Spleen (tissue), 11 donors: ENCODE data around the gene PRKG1. TPM values are rescaled to one million over a fixed set of nuclear protein-coding genes. Genes with fewer than 3 reads are reported as not detected.

Experiments used
- DNase-seq: peaks from one replicate; pipeline ENCODE4 v3.0.0-alpha.2; 2020
- H3K27ac ChIP-seq, 8 donors: fragments of 200-600 bp; sonication (generic) in 7 of 8; 1 replicate in 4 of 8; 2 replicates in 4 of 8; pipeline versions ENCODE4 v1.5.0 to v1.8.0; 2016 to 2021; ENCODE audit warnings: inconsistent platforms in 4 of 8, mild to moderate bottlenecking in 4 of 8, moderate library complexity in 1 of 8
- H3K27me3 ChIP-seq, 7 donors: fragments of 200-600 bp; sonication (generic) in 6 of 7; replicated peaks in 1 of 7; 1 replicate in 4 of 7; 2 replicates in 3 of 7; pipeline versions ENCODE4 v1.5.0 to v1.8.0; 2016 to 2021; ENCODE audit warnings: inconsistent platforms in 3 of 7, mild to moderate bottlenecking in 1 of 7
- H3K36me3 ChIP-seq, 6 donors: fragments of 200-600 bp; sonication (generic) in 5 of 6; 1 replicate in 4 of 6; 2 replicates in 2 of 6; pipeline versions ENCODE4 v1.5.0 to v1.8.0; 2016 to 2021; ENCODE audit warnings: inconsistent platforms in 2 of 6
- H3K4me1 ChIP-seq, 6 donors: fragments of 200-600 bp; sonication (generic) in 5 of 6; 1 replicate in 3 of 6; 2 replicates in 3 of 6; pipeline versions ENCODE4 v1.5.0 to v1.8.0; 2016 to 2021; ENCODE audit warnings: inconsistent platforms in 3 of 6
- H3K4me3 ChIP-seq, 8 donors: fragments of 200-600 bp; sonication (generic) in 7 of 8; 1 replicate in 4 of 8; 2 replicates in 4 of 8; pipeline versions ENCODE4 v1.5.0 to v1.8.0; 2016 to 2021; ENCODE audit warnings: inconsistent platforms in 4 of 8, mild to moderate bottlenecking in 4 of 8, moderate library complexity in 2 of 8
- H3K9me3 ChIP-seq, 8 donors: fragments of 200-600 bp; sonication (generic) in 7 of 8; 1 replicate in 4 of 8; 2 replicates in 4 of 8; pipeline versions ENCODE4 v1.5.0 to v1.8.0; 2016 to 2021; ENCODE audit warnings: inconsistent platforms in 4 of 8
- CTCF ChIP-seq, 11 experiments: fragments of 200-600 bp in 7 of 11; fragments of 450-650 bp in 4 of 11; sonication (generic) in 4 of 11; IDR thresholded peaks in 8 of 11; conservative IDR thresholded peaks in 3 of 11; 1 replicate in 7 of 11; 2 replicates in 4 of 11; pipeline versions ENCODE4 v1.4.0 to v1.8.0; 2016 to 2021; ENCODE audit warnings: antibody characterized with exemption in 11 of 11, inconsistent platforms in 4 of 11, mild to moderate bottlenecking in 1 of 11
- POLR2A ChIP-seq, 3 donors: fragments of 450-650 bp; IDR thresholded peaks; one replicate each; pipeline ENCODE4 v1.5.1; 2017; ENCODE audit warnings: antibody characterized with exemption in 3 of 3, mild to moderate bottlenecking in 1 of 3
- POLR2AphosphoS5 ChIP-seq, 3 donors: sonication (generic); formaldehyde crosslinking; IDR thresholded peaks; one replicate each; pipeline ENCODE4 v1.5.1; 2017; ENCODE audit warnings: antibody characterized with exemption in 3 of 3
- WGBS, 5 donors: extraction: QIAGEN DNeasy Blood & Tissue Kit in 3 of 5; methylation state at CpG; one replicate each; pipeline versions ENCODE4 v1.1.5 to v1.1.7; 2013 to 2018; 5-methylcytosine and 5-hydroxymethylcytosine counted together
- intact Hi-C: fragments of 100-400 bp; cut with DNase I; formaldehyde crosslinking; loops from one replicate; pipeline ENCODE4 v1.15.0; 2023; ENCODE audit warnings: low total_unique reads
- polyA plus RNA-seq, 3 donors: library from polyadenylated mRNA; stranded (reverse); fragments of 200-250 nt; gene quantifications; one replicate each; pipeline ENCODE4 v1.2.1, GENCODE V29; 2013
- total RNA-seq, 7 donors: library from RNA; depleted of rRNA in 3 of 7; stranded (reverse); fragments of >200 nt in 3 of 7; fragmentation: NEBNext Ultra II Directional in 4 of 7; extraction: Animal tissue kit (Norgen Biotek cat#: 25700) in 4 of 7; gene quantifications; one replicate each; pipeline versions ENCODE4 v1.1.0 to v1.2.1, GENCODE V29; 2016 to 2021
- donor health status: healthy with polysubstance abuse.
- donor health status: DM: no; HTN: no; CAD: no; lungs with moderate emphysema.
- donor health status: DM: no; HTN: no; CAD: no.
- donor health status: Bipolar disorder and iron deficiency.
- donor health status: healthy.
- donor health status: DM: no; HTN: no; CAD: no.
- donor health status: DM: yes; HTN: yes; CAD: no.

The PRKG1 gene
- total and polyA plus RNA-seq, 10 donors, result 0.65 to 10.5 (median 7.2) TPM

- H3K27me3 ChIP-seq, result no peaks in the 10 kb centered on the region
- H3K4me3 ChIP-seq, result no peak overlapping the region
- H3K4me1 ChIP-seq, result no peaks in the 10 kb centered on the region
- H3K27ac ChIP-seq, result no peak overlapping the region
- DNase-seq, result no peak
- TF ChIP-seq POLR2AphosphoS5 (IDR thresholded peaks at IDR 0.05), result no peak
- no peak for TF ChIP-seq POLR2A (IDR thresholded peaks at IDR 0.05)
- H3K36me3 ChIP-seq, result no peaks in the 10 kb centered on the region
- intact Hi-C loops, result no loop called here
- 74 to 89% (median 83%) methylated on average over 3 of the region's 3 CpGs for WGBS, 5 donors
- H3K9me3 ChIP-seq, result no peaks in the 10 kb centered on the region
Measured at GRCh38 chr10:52331638-52332364, 1257.5 kb downstream of the PRKG1 start.

GRCh38 chr10:52332815-52333214, 1258.5 kb downstream of the PRKG1 start:
- Histone ChIP-seq H3K9me3 (no peaks in the 10 kb centered on the region), H3K27ac (no peak overlapping the region), H3K27me3 (no peaks in the 10 kb centered on the region), H3K4me1 (no peaks in the 10 kb centered on the region), H3K36me3 (no peaks in the 10 kb centered on the region), H3K4me3 (no peak overlapping the region)
- no peak for DNase-seq
- intact Hi-C loops, result no loop called here
- TF ChIP-seq POLR2AphosphoS5 (IDR thresholded peaks at IDR 0.05), result no peak
- TF ChIP-seq CTCF (IDR thresholded peaks at IDR 0.05 in 8 of 11, conservative IDR thresholded peaks at IDR 0.05 in 3 of 11), result no peak
- TF ChIP-seq POLR2A (IDR thresholded peaks at IDR 0.05), result no peak
- 78 to 88% (median 80%) methylated on average over 5 of the region's 5 CpGs for WGBS, 5 donors

GRCh38 chr10:52334595-52334994, 1260.3 kb downstream of the PRKG1 start:
- intact Hi-C loops, result no loop called here
- H3K36me3 ChIP-seq, result no peaks in the 10 kb centered on the region
- H3K9me3 ChIP-seq, result no peaks in the 10 kb centered on the region
- no peak overlapping the region for H3K4me3 ChIP-seq
- H3K27ac ChIP-seq, result no peak overlapping the region
- no peaks in the 10 kb centered on the region for H3K4me1 ChIP-seq
- 75 to 88% (median 86%) methylated on average over 1 of the region's 1 CpG for WGBS, 5 donors
- H3K27me3 ChIP-seq, result no peaks in the 10 kb centered on the region
- no peak for DNase-seq
- TF ChIP-seq CTCF (IDR thresholded peaks at IDR 0.05 in 8 of 11, conservative IDR thresholded peaks at IDR 0.05 in 3 of 11), result no peak
- TF ChIP-seq POLR2A (IDR thresholded peaks at IDR 0.05), result no peak
- no peak for TF ChIP-seq POLR2AphosphoS5 (IDR thresholded peaks at IDR 0.05)

GRCh38 chr10:52335665-52336064, 1261.4 kb downstream of the PRKG1 start:
- 55 to 85% (median 63%) methylated on average over 1 of the region's 1 CpG for WGBS, 5 donors
- Histone ChIP-seq H3K4me1 (no peaks in the 10 kb centered on the region), H3K27me3 (no peaks in the 10 kb centered on the region), H3K36me3 (no peaks in the 10 kb centered on the region), H3K4me3 (no peak overlapping the region), H3K27ac (no peak overlapping the region), H3K9me3 (no peaks in the 10 kb centered on the region)
- intact Hi-C loops, result no loop called here
- DNase-seq, result no peak
- TF ChIP-seq POLR2A (IDR thresholded peaks at IDR 0.05) (no peak), POLR2AphosphoS5 (IDR thresholded peaks at IDR 0.05) (no peak), CTCF (IDR thresholded peaks at IDR 0.05 in 8 of 11, conservative IDR thresholded peaks at IDR 0.05 in 3 of 11) (no peak)
